H9 (cell line): ENCODE results near the gene DDX27. TPM values are rescaled to one million over a fixed set of nuclear protein-coding genes. Genes with fewer than 3 reads are reported as not detected.

Experiments
- DNase-seq: peaks from one replicate; pipeline ENCODE4 v3.0.0-alpha.2; 2017
- H2AFZ ChIP-seq: one replicate; pipeline ENCODE4 v1.6.1; 2013; ENCODE audit warnings: mild to moderate bottlenecking, low read length, control low read depth, moderate library complexity
- H2AK5ac ChIP-seq: 2 replicates; pipeline ENCODE4 v1.6.1; 2013; ENCODE audit warnings: low read length, control low read depth, mixed read lengths; ENCODE audit not compliant: insufficient read length
- H2BK120ac ChIP-seq: one replicate; pipeline ENCODE4 v1.6.1; 2013; ENCODE audit warnings: low read depth, mild to moderate bottlenecking, low read length, control low read depth, inconsistent platforms; ENCODE audit not compliant: poor library complexity, severe bottlenecking
- H2BK12ac ChIP-seq: 2 replicates; pipeline ENCODE4 v1.6.1; 2013; ENCODE audit warnings: low read length, control low read depth, mixed read lengths, low read depth; ENCODE audit not compliant: insufficient read length
- H2BK15ac ChIP-seq: 2 replicates; pipeline ENCODE4 v1.6.1; 2013; ENCODE audit warnings: low read depth, low read length, control low read depth
- H2BK20ac ChIP-seq: one replicate; pipeline ENCODE4 v1.6.1; 2013; ENCODE audit warnings: low read depth, mild to moderate bottlenecking, low read length, control low read depth, inconsistent platforms; ENCODE audit not compliant: poor library complexity, severe bottlenecking
- H2BK5ac ChIP-seq: 2 replicates; pipeline ENCODE4 v1.6.1; 2013; ENCODE audit warnings: low read length, control low read depth, mixed read lengths; ENCODE audit not compliant: insufficient read length
- H3K14ac ChIP-seq: 2 replicates; pipeline ENCODE4 v1.6.1; 2013; ENCODE audit warnings: low read length, control low read depth; ENCODE audit not compliant: insufficient read depth
- H3K18ac ChIP-seq: 2 replicates; pipeline ENCODE4 v1.6.1; 2013; ENCODE audit warnings: low read depth, mild to moderate bottlenecking, mixed read lengths, low read length, control low read depth; ENCODE audit not compliant: insufficient read length
- H3K23ac ChIP-seq: 2 replicates; pipeline ENCODE4 v1.6.1; 2013; ENCODE audit warnings: low read length, control low read depth, mixed read lengths, low read depth; ENCODE audit not compliant: insufficient read length
- H3K23me2 ChIP-seq: 2 replicates; pipeline ENCODE4 v1.6.1; 2013; ENCODE audit warnings: low read depth, mild to moderate bottlenecking, mixed read lengths, low read length, control low read depth; ENCODE audit not compliant: insufficient read length, poor library complexity, severe bottlenecking
- H3K27ac ChIP-seq: 2 replicates; pipeline ENCODE4 v1.5.1; 2013; ENCODE audit warnings: low read length, control low read depth, mixed read lengths, low read depth; ENCODE audit not compliant: insufficient read length
- H3K27me3 ChIP-seq: 2 replicates; pipeline ENCODE4 v1.6.1; 2013; ENCODE audit warnings: low read length, control low read depth, inconsistent platforms; ENCODE audit not compliant: insufficient read depth
- H3K4ac ChIP-seq: 2 replicates; pipeline ENCODE4 v1.6.1; 2013; ENCODE audit warnings: low read depth, mild to moderate bottlenecking, control low read depth, inconsistent platforms, low read length, moderate library complexity
- H3K4me1 ChIP-seq: 2 replicates; pipeline ENCODE4 v1.6.1; 2013; ENCODE audit warnings: low read length, control low read depth, inconsistent platforms; ENCODE audit not compliant: insufficient read depth
- H3K4me2 ChIP-seq: 2 replicates; pipeline ENCODE4 v1.6.1; 2013; ENCODE audit warnings: low read length, control low read depth, mixed read lengths; ENCODE audit not compliant: insufficient read length, insufficient read depth
- H3K56ac ChIP-seq: 2 replicates; pipeline ENCODE4 v1.6.1; 2013; ENCODE audit warnings: low read depth, mild to moderate bottlenecking, mixed read lengths, low read length, control low read depth; ENCODE audit not compliant: insufficient read length
- H3K79me1 ChIP-seq: 2 replicates; pipeline ENCODE4 v1.6.1; 2013; ENCODE audit warnings: low read depth, mild to moderate bottlenecking, moderate library complexity, low read length, control low read depth, inconsistent platforms; ENCODE audit not compliant: insufficient read depth, poor library complexity, severe bottlenecking
- H3K79me2 ChIP-seq: 2 replicates; pipeline ENCODE4 v1.6.1; 2013; ENCODE audit warnings: low read length, control low read depth, inconsistent platforms; ENCODE audit not compliant: insufficient read depth
- H3K9ac ChIP-seq: 2 replicates; pipeline ENCODE4 v1.6.1; 2013; ENCODE audit warnings: low read length, control low read depth, mixed read lengths; ENCODE audit not compliant: insufficient read length; ENCODE audit errors: extremely low read depth
- H3K9me3 ChIP-seq: one replicate; pipeline ENCODE4 v1.6.1; 2013; ENCODE audit warnings: low read depth, low read length, inconsistent platforms; ENCODE audit not compliant: control insufficient read depth
- H3T11ph ChIP-seq: one replicate; pipeline ENCODE4 v1.6.1; 2013; ENCODE audit warnings: mild to moderate bottlenecking, low read length, control low read depth, inconsistent platforms
- H4K20me1 ChIP-seq: one replicate; pipeline ENCODE4 v1.6.1; 2013; ENCODE audit not compliant: control insufficient read depth, insufficient read length, insufficient read depth
- H4K5ac ChIP-seq: 2 replicates; pipeline ENCODE4 v1.6.1; 2013; ENCODE audit warnings: low read depth, mild to moderate bottlenecking, mixed read lengths, low read length, control low read depth; ENCODE audit not compliant: insufficient read length
- H4K8ac ChIP-seq: replicated peaks from 2 replicates; pipeline ENCODE4 v1.6.1; 2013; ENCODE audit warnings: low read length, control low read depth, mixed read lengths, low read depth; ENCODE audit not compliant: insufficient read length
- H4K91ac ChIP-seq: 2 replicates; pipeline ENCODE4 v1.6.1; 2013; ENCODE audit warnings: low read depth, mild to moderate bottlenecking, moderate library complexity, mixed read lengths, low read length, control low read depth; ENCODE audit not compliant: insufficient read length
- H3K27ac Mint-ChIP-seq, 3 experiments: 2 replicates in 2 of 3; 3 replicates in 1 of 3; pipeline ENCODE4 v1.8.0; 2020 to 2021; ENCODE audit warnings: mixed read lengths in 3 of 3, mild to moderate bottlenecking in 1 of 3, moderate library complexity in 1 of 3
- H3K27me3 Mint-ChIP-seq: 2 replicates; pipeline ENCODE4 v1.8.0; 2021; ENCODE audit warnings: low read depth, mild to moderate bottlenecking, moderate library complexity, mixed read lengths
- H3K36me3 Mint-ChIP-seq, 3 experiments: 2 replicates in 2 of 3; 3 replicates in 1 of 3; pipeline ENCODE4 v1.8.0; 2020 to 2021; ENCODE audit warnings: low read depth in 3 of 3, mixed read lengths in 3 of 3; ENCODE audit not compliant: insufficient read depth in 1 of 3
- H3K4me1 Mint-ChIP-seq, 2 experiments: 2 replicates each; pipeline ENCODE4 v1.8.0; 2020; ENCODE audit warnings: mixed read lengths in 2 of 2
- H3K4me3 Mint-ChIP-seq, 2 experiments: 2 replicates in 1 of 2; 3 replicates in 1 of 2; pipeline ENCODE4 v1.8.0; 2020 to 2021; ENCODE audit warnings: mild to moderate bottlenecking in 2 of 2, mixed read lengths in 2 of 2, moderate library complexity in 1 of 2
- H3K9me3 Mint-ChIP-seq, 2 experiments: 2 replicates in 1 of 2; 3 replicates in 1 of 2; pipeline ENCODE4 v1.8.0; 2020; ENCODE audit warnings: mild to moderate bottlenecking in 2 of 2, mixed read lengths in 2 of 2, moderate library complexity in 1 of 2
- CTCF ChIP-seq: fragments of 200-600 bp; sonication (generic); conservative IDR thresholded peaks from 3 replicates; pipeline ENCODE4 v1.8.0; 2021; ENCODE audit warnings: antibody characterized with exemption, mild to moderate bottlenecking
- WGBS: extraction: QIAGEN DNeasy Blood & Tissue Kit; methylation state at CpG from one replicate; pipeline ENCODE4 v1.1.7; 2013; ENCODE audit warnings: missing lambda C conversion rate, low lambda C conversion rate, mixed read lengths; ENCODE audit not compliant: insufficient read length; ENCODE audit errors: extremely low coverage; 5-methylcytosine and 5-hydroxymethylcytosine counted together
- total RNA-seq: library from RNA; stranded (reverse); gene quantifications from 2 replicates; pipeline ENCODE4 v1.2.1, GENCODE V29; 2021

The DDX27 gene
- total RNA-seq, 1 experiment from 2014 or later = 46.9 TPM

DNA sequence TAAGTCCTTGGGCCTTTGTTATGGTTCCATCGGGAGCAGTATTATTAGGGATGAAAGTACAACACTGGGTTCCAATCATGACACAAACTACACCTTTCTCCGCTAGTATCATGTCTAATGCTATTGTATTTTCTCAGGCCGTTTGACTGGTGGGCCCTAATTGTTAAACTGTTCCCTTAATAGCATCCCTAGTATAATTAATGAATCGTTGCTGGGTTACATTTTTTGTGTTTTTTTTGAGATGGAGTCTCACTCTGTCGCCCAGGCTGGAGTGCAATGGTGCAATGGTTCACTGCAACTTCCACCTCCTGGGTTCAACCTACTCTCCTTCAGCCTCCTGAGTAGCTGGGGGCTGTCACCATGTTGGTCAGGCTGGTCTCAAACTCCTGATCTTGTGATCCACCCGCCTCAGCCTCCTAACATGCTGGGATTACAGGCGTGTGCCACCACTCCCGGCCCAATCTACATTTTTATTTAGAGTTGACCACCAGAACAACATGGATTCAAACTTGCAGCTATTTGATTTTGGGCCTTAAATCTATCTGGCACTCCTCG is 62.8 kb downstream of the DDX27 start:
- no peak overlapping the region for H3K4ac ChIP-seq
- Mint-ChIP-seq H3K4me3 (peak overlapping the region; percentile 99), H3K36me3 (peaks cover 86 to 88% (median 88%) of the 10 kb centered on the region in 3 experiments), H3K4me1 (peaks cover 61 to 74% of the 10 kb centered on the region in 2 experiments), H3K9me3 (peaks cover 24 to 37% of the 10 kb centered on the region in 2 experiments), H3K27me3 (peaks cover 19% of the 10 kb centered on the region), H3K27ac (peak overlapping the region; percentile 92 to 99 (median 97); a peak in 6 of 7 replicates)
- peaks cover 73% of the 10 kb centered on the region for H3K79me2 ChIP-seq
- no peak overlapping the region for H2BK15ac ChIP-seq
- no peak overlapping the region for H2BK20ac ChIP-seq
- no peak overlapping the region for H3K23ac ChIP-seq
- no peak overlapping the region for H3K18ac ChIP-seq
- H3T11ph ChIP-seq = no peak overlapping the region
- no peaks in the 10 kb centered on the region for H3K79me1 ChIP-seq
- no peak overlapping the region for H3K14ac ChIP-seq
- peak overlapping the region; percentile 87 for H3K27ac ChIP-seq
- no peaks in the 10 kb centered on the region for H4K20me1 ChIP-seq
- WGBS = no CpG with 5 or more reads among the region's 9 CpGs
- no peak overlapping the region for H4K5ac ChIP-seq
- H2AK5ac ChIP-seq = no peak overlapping the region
- no peaks in the 10 kb centered on the region for H3K27me3 ChIP-seq
- H4K91ac ChIP-seq = no peak overlapping the region
- H4K8ac ChIP-seq = no peak overlapping the region
- H2BK120ac ChIP-seq = no peak overlapping the region
- peak overlapping the region; percentile 99 for H3K9ac ChIP-seq
- no peak for TF ChIP-seq CTCF
- no peak overlapping the region for H3K56ac ChIP-seq
- H3K9me3 ChIP-seq = no peaks in the 10 kb centered on the region
- H3K23me2 ChIP-seq = peaks cover 39% of the 10 kb centered on the region
- no peaks in the 10 kb centered on the region for H3K4me1 ChIP-seq
- H2AFZ ChIP-seq = no peak overlapping the region
- H2BK12ac ChIP-seq = no peak overlapping the region
- H2BK5ac ChIP-seq = no peak overlapping the region
- H3K4me2 ChIP-seq = peak overlapping the region; percentile 100
- DNase-seq = no peak
